CD4-positive, alpha-beta T cell (primary cell): Measurements from ENCODE around the gene C6orf132. TPM values are rescaled to one million over a fixed set of nuclear protein-coding genes. Genes with fewer than 3 reads are reported as not detected.

Source experiments
- ATAC-seq: fragments of 200-7000 bp; cut with Tn5 transposase; one replicate; pipeline ENCODE4 v1.10.0; 2022; ENCODE audit warnings: mild to moderate bottlenecking; ENCODE audit not compliant: poor library complexity
- CTCF ChIA-PET: fragments of 350-600 bp; sonication (Branson Sonifier 250); formaldehyde crosslinking; loops from one replicate; lab custom pipeline; 2021; ENCODE audit warnings: antibody characterized with exemption, inconsistent platforms; lab: Charles Lee
- POLR2A ChIA-PET: fragments of 350-600 bp; sonication (Branson Sonifier 250); formaldehyde crosslinking; loops from one replicate; lab custom pipeline; 2021; ENCODE audit warnings: antibody characterized with exemption, inconsistent platforms; lab: Charles Lee
- DNase-seq, 14 experiments: peaks; one replicate each; pipeline ENCODE4 v3.0.0-alpha.2; 2013 to 2020; ENCODE audit warnings: mixed read lengths in 2 of 14
- H3K27ac ChIP-seq, 2 donors: one replicate each; pipeline versions ENCODE4 v1.5.1 to v1.7.0; 2013; ENCODE audit warnings: low read length in 2 of 2, low read depth in 1 of 2, mild to moderate bottlenecking in 1 of 2
- H3K27me3 ChIP-seq, 2 experiments: 1 replicate in 1 of 2; 2 replicates in 1 of 2; pipeline versions ENCODE4 v1.6.1 to v1.7.0; 2013; ENCODE audit warnings: low read length in 2 of 2, control low read depth in 1 of 2, mild to moderate bottlenecking in 1 of 2, moderate library complexity in 1 of 2; ENCODE audit not compliant: insufficient read depth in 2 of 2, control insufficient read depth in 1 of 2
- H3K36me3 ChIP-seq: one replicate; pipeline ENCODE4 v1.6.1; 2013; ENCODE audit warnings: low read length, control low read depth; ENCODE audit not compliant: insufficient read depth
- H3K4me1 ChIP-seq: one replicate; pipeline ENCODE4 v1.6.1; 2013; ENCODE audit warnings: low read length, control low read depth; ENCODE audit not compliant: insufficient read depth
- H3K4me3 ChIP-seq: one replicate; pipeline ENCODE4 v1.5.1; 2013; ENCODE audit warnings: mild to moderate bottlenecking, low read length, moderate library complexity
- H3K9me3 ChIP-seq, 2 experiments: 1 replicate in 1 of 2; 2 replicates in 1 of 2; pipeline versions ENCODE4 v1.6.1 to v1.7.0; 2013; ENCODE audit warnings: low read length in 2 of 2, mild to moderate bottlenecking in 2 of 2, control low read depth in 1 of 2, moderate library complexity in 1 of 2; ENCODE audit not compliant: control insufficient read depth in 1 of 2, insufficient read depth in 1 of 2
- H3K27ac Mint-ChIP-seq: one replicate; pipeline ENCODE4 v1.8.0; 2020; ENCODE audit warnings: mixed read lengths
- H3K27me3 Mint-ChIP-seq: one replicate; pipeline ENCODE4 v1.8.0; 2021; ENCODE audit warnings: mixed read lengths
- H3K36me3 Mint-ChIP-seq: one replicate; pipeline ENCODE4 v1.8.0; 2021; ENCODE audit warnings: low read depth, mixed read lengths
- H3K4me1 Mint-ChIP-seq: one replicate; pipeline ENCODE4 v1.8.0; 2021; ENCODE audit warnings: low read depth, mixed read lengths
- H3K4me3 Mint-ChIP-seq: one replicate; pipeline ENCODE4 v1.8.0; 2020; ENCODE audit warnings: mild to moderate bottlenecking, mixed read lengths
- H3K9me3 Mint-ChIP-seq: one replicate; pipeline ENCODE4 v1.8.0; 2020; ENCODE audit warnings: mixed read lengths
- CTCF ChIP-seq: fragments of 200-600 bp; IDR thresholded peaks from one replicate; pipeline ENCODE4 v1.8.0; 2022; ENCODE audit warnings: antibody characterized with exemption, mild to moderate bottlenecking
- intact Hi-C, 2 experiments: fragments of 100-400 bp; cut with DNase I in 1 of 2; cut with micrococcal nuclease in 1 of 2; formaldehyde crosslinking; loops; one replicate each; pipeline versions ENCODE4 v1.15.1 to v1.9.0; 2023 to 2025; cut with DNase I, micrococcal nuclease
- total RNA-seq, 174 experiments: library from RNA in 2 of 174; stranded (reverse) in 2 of 174; gene quantifications; one replicate each; pipeline ENCODE4 v1.2.3 and lab custom pipeline; 2021 to 2026

C6orf132 gene
- total RNA-seq, 2 experiments from 2014 or later, result not detected

GRCh38 chr6:42053601-42054000, 88.8 kb downstream of the C6orf132 start:
- peak overlapping the region; percentile 48 for H3K4me3 Mint-ChIP-seq
- no peak overlapping the region for H3K27ac Mint-ChIP-seq
- intact Hi-C loops, result loop anchor here in 1 of 2 experiments (5.0 kb wide), 1 partner anchor 1119 kb away; the partner anchor contains the start of gene SRF
- Histone ChIP-seq H3K27ac (no peak overlapping the region), H3K4me1 (peaks cover 41% of the 10 kb centered on the region), H3K36me3 (peaks cover 59% of the 10 kb centered on the region), H3K27me3 (no peaks in the 10 kb centered on the region), H3K9me3 (peaks cover 0 to 3% of the 10 kb centered on the region in 2 experiments), H3K4me3 (no peak overlapping the region)
- ChIA-PET POLR2A (no interaction called here), CTCF (interaction anchor here (5.9 kb wide), 1 partner anchor 267 kb away, joined by 38 read pairs; the partner anchor contains the start of gene TOMM6)
- DNase-seq, result no peak
- peaks cover 69% of the 10 kb centered on the region for H3K36me3 Mint-ChIP-seq
- no peaks in the 10 kb centered on the region for H3K27me3 Mint-ChIP-seq
- TF ChIP-seq CTCF, result no peak
- no peaks in the 10 kb centered on the region for H3K9me3 Mint-ChIP-seq
- no peak for ATAC-seq
- peaks cover 60% of the 10 kb centered on the region for H3K4me1 Mint-ChIP-seq

- Mint-ChIP-seq H3K27me3 (no peaks in the 10 kb centered on the region), H3K9me3 (no peaks in the 10 kb centered on the region), H3K27ac (peak overlapping the region; percentile 89), H3K36me3 (peaks cover 69% of the 10 kb centered on the region), H3K4me1 (peaks cover 72% of the 10 kb centered on the region), H3K4me3 (peak overlapping the region; percentile 96)
- Histone ChIP-seq H3K9me3 (peaks cover 0 to 3% of the 10 kb centered on the region in 2 experiments), H3K4me3 (peak overlapping the region; percentile 85), H3K4me1 (peaks cover 54% of the 10 kb centered on the region), H3K27me3 (no peaks in the 10 kb centered on the region), H3K36me3 (peaks cover 40% of the 10 kb centered on the region), H3K27ac (peak overlapping the region; percentile 85 to 89)
- no peak for TF ChIP-seq CTCF
- ChIA-PET POLR2A (interaction anchor here (0.6 to 13.5 kb wide), 19 partner anchors 8 to 1008 kb away, joined by 3 to 168 read pairs (median 5); partner anchors contain the start of genes BYSL, CCND3, KLC4 and MED20), CTCF (interaction anchor here (0.6 to 9.9 kb wide), 5 partner anchors 19 to 264 kb away, joined by 3 to 70 read pairs (median 3); partner anchors contain the start of genes BYSL, MED20 and TOMM6)
- ATAC-seq (no peak), DNase-seq (peak in 1 of 14 experiments; percentile 36)
- intact Hi-C loops, result loop anchor here in 1 of 2 experiments (2.0 to 5.0 kb wide), 3 partner anchors 166 to 1121 kb away; partner anchors contain the start of genes MRPS10 and SRF
These were observed 91.2 kb downstream of the C6orf132 start for GRCh38 chr6:42051268-42051653.

Other genes with a start within 250 kb of the C6orf132 start
- gene USP49, start 247.2 kb downstream of the C6orf132 start, total RNA-seq, result 1 to 10 TPM; 1.3 TPM
- 1 to 10 TPM; 1.3 to 1.6 TPM for gene MED20, start 221.5 kb downstream of the C6orf132 start, total RNA-seq
- 1 to 10 TPM; 1.2 to 1.6 TPM for gene BYSL, start 221.1 kb downstream of the C6orf132 start, total RNA-seq
- gene CCND3, start 200.8 kb downstream of the C6orf132 start, total RNA-seq, result 100 to 1,000 TPM; 247 to 248 TPM
- gene TAF8, start 92.1 kb downstream of the C6orf132 start, total RNA-seq, result 10 to 100 TPM; 30.1 to 34.7 TPM
- not detected for gene GUCA1A, start 30.7 kb upstream of the C6orf132 start, total RNA-seq
- gene GUCA1B, start 52.3 kb upstream of the C6orf132 start, total RNA-seq, result 1 to 10 TPM; 2.3 to 2.4 TPM
- 10 to 100 TPM; 17.1 to 18.4 TPM for gene MRPS10, start 75.2 kb upstream of the C6orf132 start, total RNA-seq